Fibroblast of pulmonary artery (primary cell): ENCODE results near the gene MYOZ1.
"Not testable (repeated sequence)": the region's sequence is repeated elsewhere in the genome, so short reads cannot be mapped to it uniquely, and the experiment has no call there.

Source experiments
- DNase-seq: peaks from one replicate; pipeline ENCODE4 v3.0.0-alpha.2; 2010; ENCODE audit warnings: low read depth
- H3K4me3 ChIP-seq: replicated peaks from 2 replicates; pipeline ENCODE4 v1.5.1; 2011; ENCODE audit warnings: low read depth, mild to moderate bottlenecking, control low read depth, low read length, moderate library complexity
- CTCF ChIP-seq: IDR thresholded peaks from 2 replicates; pipeline ENCODE4 v1.5.1; 2011; ENCODE audit warnings: mild to moderate bottlenecking, control low read depth, low read length, inconsistent platforms; ENCODE audit errors: missing control alignments

Gene MYOZ1

GRCh38 chr10:73641328-73642060 is at the start of gene MYOZ1:
TSS of gene MYOZ1 (minus strand) at chr10:73641474. CDS start at chr10:73640017, 1,457 bp downstream.
- no peak for DNase-seq
- no peak within 1 kb of the TSS for H3K4me3 ChIP-seq
- TF ChIP-seq CTCF = no peak

- H3K4me3 ChIP-seq, DNase-seq: not testable (repeated sequence)
Measured at GRCh38 chr10:73690755-73691154, 49.5 kb upstream of the MYOZ1 start.

GRCh38 chr10:73689596-73689995 is 48.3 kb upstream of the MYOZ1 start:
- DNase-seq, H3K4me3 ChIP-seq: not testable (repeated sequence)

GRCh38 chr10:73687641-73688040 is 46.4 kb upstream of the MYOZ1 start:
- not testable (repeated sequence) for H3K4me3 ChIP-seq, DNase-seq

GRCh38 chr10:73674546-73674945 is 33.3 kb upstream of the MYOZ1 start:
- not testable (repeated sequence) for DNase-seq, H3K4me3 ChIP-seq

- not testable (repeated sequence) for H3K4me3 ChIP-seq, DNase-seq
Measured at GRCh38 chr10:73668378-73668777, 27.1 kb upstream of the MYOZ1 start.

- H3K4me3 ChIP-seq, DNase-seq: not testable (repeated sequence)
Measured at GRCh38 chr10:73666153-73666809, 25.0 kb upstream of the MYOZ1 start.

- H3K4me3 ChIP-seq, DNase-seq: not testable (repeated sequence)
Measured at GRCh38 chr10:73665581-73665980, 24.3 kb upstream of the MYOZ1 start.

GRCh38 chr10:73664156-73665040 is 23.1 kb upstream of the MYOZ1 start:
- not testable (repeated sequence) for DNase-seq, H3K4me3 ChIP-seq

- H3K4me3 ChIP-seq, DNase-seq: not testable (repeated sequence)
Measured at GRCh38 chr10:73663621-73664020, 22.3 kb upstream of the MYOZ1 start.

GRCh38 chr10:73662705-73663104 is 21.4 kb upstream of the MYOZ1 start:
- H3K4me3 ChIP-seq, DNase-seq: not testable (repeated sequence)

GRCh38 chr10:73655990-73656298 is 14.7 kb upstream of the MYOZ1 start, which contains the start of gene SYNPO2L:
TSS of gene SYNPO2L (minus strand) at chr10:73656029. CDS start at chr10:73655922, 107 bp downstream.
- H3K4me3 ChIP-seq = no peak within 1 kb of the TSS
- TF ChIP-seq CTCF = no peak
- DNase-seq = no peak
